Peyer's patch (tissue), 4 donors: ENCODE data around the gene DDX41.

Experiments
- POLR2A ChIP-seq, 2 donors: fragments of 450-650 bp; IDR thresholded peaks; one replicate each; pipeline ENCODE4 v1.5.1; 2017; ENCODE audit warnings: antibody characterized with exemption in 2 of 2, mild to moderate bottlenecking in 2 of 2, moderate library complexity in 2 of 2
- TF ChIP-seq, protein P1 (sequence below), 6 experiments: fragments of 450-650 bp in 4 of 6; fragments of 200-600 bp in 2 of 6; sonication (generic) in 1 of 6; IDR thresholded peaks; one replicate each; pipeline ENCODE4 v1.5.1; 2017 to 2019; ENCODE audit warnings: antibody characterized with exemption in 6 of 6, mild to moderate bottlenecking in 3 of 6, moderate library complexity in 1 of 6

DNA sequence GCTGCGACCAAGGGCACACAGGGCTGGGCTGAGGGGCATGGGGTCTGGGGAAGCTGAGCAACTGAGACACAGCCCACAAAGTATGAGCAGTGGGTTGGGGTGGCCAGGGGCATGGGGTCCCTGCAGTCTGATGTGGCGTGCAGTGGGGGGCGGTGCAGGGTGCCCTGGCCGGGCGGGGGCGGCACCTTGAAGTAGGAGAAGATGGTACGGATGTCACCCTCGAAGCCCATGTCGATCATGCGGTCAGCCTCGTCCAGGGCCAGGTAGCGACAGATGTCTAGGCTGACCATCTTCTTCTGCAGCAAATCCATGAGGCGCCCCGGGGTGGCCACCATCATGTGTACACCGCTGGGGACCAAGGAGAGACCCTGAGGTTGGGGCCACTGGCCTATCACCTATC, 3.3 kb downstream of the DDX41 start:
- TF ChIP-seq, protein P1, sequence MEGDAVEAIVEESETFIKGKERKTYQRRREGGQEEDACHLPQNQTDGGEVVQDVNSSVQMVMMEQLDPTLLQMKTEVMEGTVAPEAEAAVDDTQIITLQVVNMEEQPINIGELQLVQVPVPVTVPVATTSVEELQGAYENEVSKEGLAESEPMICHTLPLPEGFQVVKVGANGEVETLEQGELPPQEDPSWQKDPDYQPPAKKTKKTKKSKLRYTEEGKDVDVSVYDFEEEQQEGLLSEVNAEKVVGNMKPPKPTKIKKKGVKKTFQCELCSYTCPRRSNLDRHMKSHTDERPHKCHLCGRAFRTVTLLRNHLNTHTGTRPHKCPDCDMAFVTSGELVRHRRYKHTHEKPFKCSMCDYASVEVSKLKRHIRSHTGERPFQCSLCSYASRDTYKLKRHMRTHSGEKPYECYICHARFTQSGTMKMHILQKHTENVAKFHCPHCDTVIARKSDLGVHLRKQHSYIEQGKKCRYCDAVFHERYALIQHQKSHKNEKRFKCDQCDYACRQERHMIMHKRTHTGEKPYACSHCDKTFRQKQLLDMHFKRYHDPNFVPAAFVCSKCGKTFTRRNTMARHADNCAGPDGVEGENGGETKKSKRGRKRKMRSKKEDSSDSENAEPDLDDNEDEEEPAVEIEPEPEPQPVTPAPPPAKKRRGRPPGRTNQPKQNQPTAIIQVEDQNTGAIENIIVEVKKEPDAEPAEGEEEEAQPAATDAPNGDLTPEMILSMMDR (IDR thresholded peaks at IDR 0.05): no peak
- TF ChIP-seq POLR2A (IDR thresholded peaks at IDR 0.05): no peak
